Esophagus squamous epithelium (tissue), 4 donors: ENCODE measurements around the gene BTNL2.

Experiments
- CTCF ChIP-seq, 6 experiments: fragments of 450-650 bp in 4 of 6; fragments of 200-600 bp in 2 of 6; sonication (generic) in 2 of 6; IDR thresholded peaks; one replicate each; pipeline ENCODE4 v1.5.1; 2016 to 2019; ENCODE audit warnings: antibody characterized with exemption in 6 of 6, mild to moderate bottlenecking in 4 of 6, moderate library complexity in 4 of 6
- POLR2A ChIP-seq, 4 donors: fragments of 450-650 bp; IDR thresholded peaks; one replicate each; pipeline ENCODE4 v1.6.1; 2017; ENCODE audit warnings: antibody characterized with exemption in 4 of 4, mild to moderate bottlenecking in 4 of 4, moderate library complexity in 3 of 4

GRCh38 chr6:32387589-32388340 is 19.2 kb downstream of the BTNL2 start:
- TF ChIP-seq CTCF (IDR thresholded peaks at IDR 0.05) (no peak), POLR2A (IDR thresholded peaks at IDR 0.05) (no peak)
